Measurements from ENCODE around the gene DNAJC3.
"Not testable (repeated sequence)": the region's sequence is repeated elsewhere in the genome, so short reads cannot be mapped to it uniquely, and the experiment has no call there.

The DNAJC3 gene

DNA sequence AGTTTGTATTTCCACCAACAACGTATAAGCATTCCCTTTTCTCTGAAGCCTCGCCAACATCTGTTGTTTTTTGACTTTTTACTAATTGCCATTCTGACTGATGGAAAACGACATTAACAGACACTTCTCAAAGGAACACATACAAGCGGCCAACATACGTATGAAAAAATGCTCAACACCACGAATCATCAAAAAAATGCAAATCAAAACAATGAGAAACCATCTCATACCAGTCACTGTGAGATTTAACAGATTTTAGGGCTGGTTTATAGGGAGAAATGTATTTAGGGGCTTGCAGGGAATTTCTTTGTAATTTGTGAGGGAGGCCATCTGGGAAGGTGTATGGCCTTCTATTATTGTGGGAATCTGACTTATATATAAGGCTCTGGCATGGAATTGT lies 29.6 kb upstream of the DNAJC3 start:
- no peak for DNase-seq (ENCODE audit: low read depth)
- H3K4me3 ChIP-seq (ENCODE audit: low read length): no peak overlapping the region
- TF ChIP-seq, protein P1, sequence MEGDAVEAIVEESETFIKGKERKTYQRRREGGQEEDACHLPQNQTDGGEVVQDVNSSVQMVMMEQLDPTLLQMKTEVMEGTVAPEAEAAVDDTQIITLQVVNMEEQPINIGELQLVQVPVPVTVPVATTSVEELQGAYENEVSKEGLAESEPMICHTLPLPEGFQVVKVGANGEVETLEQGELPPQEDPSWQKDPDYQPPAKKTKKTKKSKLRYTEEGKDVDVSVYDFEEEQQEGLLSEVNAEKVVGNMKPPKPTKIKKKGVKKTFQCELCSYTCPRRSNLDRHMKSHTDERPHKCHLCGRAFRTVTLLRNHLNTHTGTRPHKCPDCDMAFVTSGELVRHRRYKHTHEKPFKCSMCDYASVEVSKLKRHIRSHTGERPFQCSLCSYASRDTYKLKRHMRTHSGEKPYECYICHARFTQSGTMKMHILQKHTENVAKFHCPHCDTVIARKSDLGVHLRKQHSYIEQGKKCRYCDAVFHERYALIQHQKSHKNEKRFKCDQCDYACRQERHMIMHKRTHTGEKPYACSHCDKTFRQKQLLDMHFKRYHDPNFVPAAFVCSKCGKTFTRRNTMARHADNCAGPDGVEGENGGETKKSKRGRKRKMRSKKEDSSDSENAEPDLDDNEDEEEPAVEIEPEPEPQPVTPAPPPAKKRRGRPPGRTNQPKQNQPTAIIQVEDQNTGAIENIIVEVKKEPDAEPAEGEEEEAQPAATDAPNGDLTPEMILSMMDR (IDR thresholded peaks at IDR 0.05; ENCODE audit: insufficient read depth, low read depth, low read length, missing control alignments): no peak

DNA sequence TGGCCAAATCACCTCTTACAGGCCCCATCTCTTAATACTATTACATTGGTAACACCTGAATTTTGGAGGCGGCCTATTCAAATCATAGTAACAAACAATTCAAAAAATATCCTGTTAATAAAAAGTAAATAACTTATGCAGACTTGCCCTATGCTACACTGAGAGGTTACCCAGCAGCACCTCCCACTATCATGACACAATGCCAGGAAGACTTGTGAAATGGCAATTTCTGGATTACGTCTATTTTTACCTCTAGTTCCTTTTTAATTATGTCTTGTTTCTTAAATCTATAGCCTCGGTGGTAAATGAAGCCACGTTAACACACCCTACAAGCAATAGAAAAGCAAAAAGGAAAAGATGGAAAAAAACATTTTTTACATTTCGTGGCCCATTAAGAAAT lies 26.2 kb upstream of the DNAJC3 start:
- no peak overlapping the region for H3K4me3 ChIP-seq (ENCODE audit: low read length)
- DNase-seq (ENCODE audit: low read depth): no peak
- TF ChIP-seq, protein P1 (IDR thresholded peaks at IDR 0.05; ENCODE audit: insufficient read depth, low read depth, low read length, missing control alignments): no peak

DNA sequence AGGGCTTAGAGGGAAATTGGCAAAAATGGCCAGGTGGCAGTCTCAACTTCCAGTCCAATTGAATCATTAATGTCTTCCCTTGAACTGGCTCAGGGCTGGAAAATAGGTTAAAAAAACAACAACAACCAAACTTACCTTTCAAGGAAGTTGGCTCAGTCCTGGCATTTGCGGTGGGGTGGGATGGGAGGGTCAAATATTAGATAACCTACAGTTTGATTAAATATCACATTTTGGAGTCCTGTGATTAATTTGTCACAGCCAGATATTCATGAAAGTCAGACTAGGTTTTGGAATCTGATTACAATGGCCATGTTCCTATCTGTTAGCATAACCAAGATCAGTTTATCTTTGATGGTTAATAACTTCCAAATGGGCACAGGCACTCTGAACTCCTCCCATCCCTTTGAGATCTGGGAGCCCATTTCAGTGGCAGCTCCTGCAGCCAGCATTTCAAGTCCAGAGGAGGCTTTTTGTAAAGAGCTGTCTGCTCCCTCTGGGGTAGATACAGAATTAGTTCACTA lies 24.6 kb upstream of the DNAJC3 start:
- no peak overlapping the region for H3K4me3 ChIP-seq (ENCODE audit: low read length)
- TF ChIP-seq, protein P1 (IDR thresholded peaks at IDR 0.05; ENCODE audit: insufficient read depth, low read depth, low read length, missing control alignments): no peak
- DNase-seq (ENCODE audit: low read depth): no peak

DNA sequence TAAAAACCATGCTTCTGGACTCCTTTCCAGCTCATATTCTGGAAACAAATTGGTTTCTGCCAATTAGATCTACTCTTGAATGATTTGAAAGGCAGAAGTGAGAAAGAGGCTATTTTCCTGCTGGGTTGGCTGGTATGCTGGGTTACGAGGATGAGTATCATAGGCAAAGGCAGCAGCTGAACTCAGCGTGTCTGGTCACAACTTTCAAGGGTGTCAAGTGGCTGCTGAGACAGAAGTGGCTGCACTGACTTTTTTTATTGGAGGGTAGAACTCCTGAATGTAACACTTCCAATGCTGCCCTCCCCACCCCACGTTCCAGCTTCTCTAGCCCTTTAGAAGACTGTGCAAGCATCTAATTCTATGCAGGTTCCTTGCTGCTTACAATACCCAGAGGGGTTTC lies 24.1 kb upstream of the DNAJC3 start:
- no peak overlapping the region for H3K4me3 ChIP-seq (ENCODE audit: low read length)
- no peak for DNase-seq (ENCODE audit: low read depth)
- TF ChIP-seq, protein P1 (IDR thresholded peaks at IDR 0.05; ENCODE audit: insufficient read depth, low read depth, low read length, missing control alignments): no peak

DNA sequence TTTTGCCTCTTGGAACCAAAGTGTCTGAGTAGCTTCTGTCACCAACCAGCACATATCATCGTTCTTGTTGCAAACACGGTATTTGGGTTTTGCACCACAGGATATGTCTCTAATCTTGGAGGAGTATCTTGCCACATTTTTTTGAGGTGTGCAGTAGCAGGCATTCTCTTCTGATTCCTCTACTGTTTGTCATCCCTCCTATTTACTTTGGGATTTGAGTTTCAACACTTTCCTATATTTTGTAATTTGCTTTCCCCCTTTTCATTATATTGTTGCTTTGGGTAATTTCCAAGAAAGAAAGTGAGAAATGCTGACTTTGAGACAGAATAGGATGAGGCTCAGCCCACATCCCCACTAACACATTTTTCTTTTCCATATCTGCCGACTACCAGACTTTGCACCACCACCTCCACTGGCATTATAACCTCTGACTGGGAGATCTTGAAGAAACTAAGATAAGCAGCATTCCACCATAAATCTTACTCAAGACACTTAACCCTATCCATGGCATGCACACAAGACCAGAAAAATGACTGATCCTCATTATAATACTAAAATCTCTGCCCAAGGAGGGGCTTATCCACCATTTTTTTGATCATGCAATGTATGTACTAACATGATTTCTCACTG lies 20.4 kb upstream of the DNAJC3 start:
- DNase-seq (ENCODE audit: low read depth): peak; percentile 36
- no peak overlapping the region for H3K4me3 ChIP-seq (ENCODE audit: low read length)
- TF ChIP-seq, protein P1 (IDR thresholded peaks at IDR 0.05; ENCODE audit: insufficient read depth, low read depth, low read length, missing control alignments): no peak

DNA sequence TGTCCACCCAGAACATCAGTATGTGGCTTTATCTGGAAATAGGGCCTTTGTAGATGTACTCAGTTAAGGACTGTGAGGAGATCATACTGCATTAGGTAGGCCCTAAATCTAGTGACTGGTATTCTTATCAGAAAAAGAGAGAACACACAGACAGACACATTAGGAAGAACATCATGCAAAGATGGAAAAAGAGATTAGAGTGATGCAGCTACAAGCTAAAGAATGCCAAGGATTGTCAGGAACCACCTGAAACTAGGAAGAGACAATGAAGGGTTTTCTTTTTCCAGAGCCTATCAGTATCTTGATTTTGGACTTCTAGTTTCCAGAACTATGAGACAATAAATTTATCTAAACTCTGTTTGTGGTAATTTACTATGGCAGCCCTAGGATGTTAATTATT lies 17.4 kb upstream of the DNAJC3 start:
- no peak overlapping the region for H3K4me3 ChIP-seq (ENCODE audit: low read length)
- TF ChIP-seq, protein P1 (IDR thresholded peaks at IDR 0.05; ENCODE audit: insufficient read depth, low read depth, low read length, missing control alignments): no peak
- no peak for DNase-seq (ENCODE audit: low read depth)

DNA sequence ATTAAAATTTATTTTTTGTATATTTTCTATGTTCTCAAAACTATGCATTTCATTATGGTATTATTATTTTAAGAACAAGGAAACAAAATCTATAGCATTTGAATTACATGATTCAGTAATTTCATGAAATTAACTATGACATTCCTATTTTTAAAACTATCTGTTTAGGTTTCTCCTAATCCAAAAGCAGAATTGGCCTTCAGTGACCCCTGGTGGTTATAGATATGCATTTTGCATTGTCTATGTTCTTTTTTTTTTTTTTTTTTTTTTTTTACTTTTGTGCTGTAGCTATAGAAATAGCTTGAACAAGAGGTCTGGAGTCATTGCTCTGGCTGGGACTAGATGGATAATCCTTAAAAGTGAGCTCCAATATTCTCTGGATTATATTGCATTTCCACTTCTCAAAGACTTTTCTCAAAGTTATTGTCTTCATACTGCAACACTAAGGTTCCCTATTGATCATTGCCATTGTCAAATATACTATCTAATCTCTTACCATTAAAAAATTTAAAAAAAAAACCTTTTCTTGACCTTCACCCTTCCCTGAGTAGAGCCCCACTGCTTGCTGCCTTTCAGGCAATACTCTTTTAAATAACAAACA lies 15.9 kb upstream of the DNAJC3 start:
- TF ChIP-seq, protein P1 (IDR thresholded peaks at IDR 0.05; ENCODE audit: insufficient read depth, low read depth, low read length, missing control alignments): peak; percentile 71
- H3K4me3 ChIP-seq (ENCODE audit: low read length): no peak overlapping the region
- DNase-seq (ENCODE audit: low read depth): peak; percentile 57

DNA sequence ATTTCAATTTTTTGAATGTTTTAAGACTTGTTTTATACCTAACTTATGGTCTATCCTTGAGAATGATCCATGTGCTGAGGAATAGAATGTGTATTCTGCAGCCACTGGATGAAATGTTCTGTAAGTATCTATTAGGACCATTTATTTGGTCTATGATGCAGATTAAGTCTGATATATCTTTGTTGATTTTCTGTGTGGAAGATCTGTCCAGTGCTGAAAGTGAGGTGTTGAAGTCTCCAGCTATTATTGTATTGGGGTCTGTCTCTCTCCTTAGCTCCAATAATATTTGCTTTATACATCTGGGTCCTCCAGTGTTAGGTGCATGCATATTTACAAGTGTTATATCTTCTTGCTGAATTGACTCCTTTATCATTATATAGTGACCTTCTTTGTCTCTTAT lies 9.7 kb upstream of the DNAJC3 start:
- H3K4me3 ChIP-seq (ENCODE audit: low read length): not testable (repeated sequence)

More for the DNA sequence above, 9.7 kb upstream of the DNAJC3 start:
- DNase-seq (ENCODE audit: low read depth): not testable (repeated sequence)

Measured in epithelial cell of esophagus (primary cell).